Measurements from ENCODE around the gene LCLAT1.

DNA sequence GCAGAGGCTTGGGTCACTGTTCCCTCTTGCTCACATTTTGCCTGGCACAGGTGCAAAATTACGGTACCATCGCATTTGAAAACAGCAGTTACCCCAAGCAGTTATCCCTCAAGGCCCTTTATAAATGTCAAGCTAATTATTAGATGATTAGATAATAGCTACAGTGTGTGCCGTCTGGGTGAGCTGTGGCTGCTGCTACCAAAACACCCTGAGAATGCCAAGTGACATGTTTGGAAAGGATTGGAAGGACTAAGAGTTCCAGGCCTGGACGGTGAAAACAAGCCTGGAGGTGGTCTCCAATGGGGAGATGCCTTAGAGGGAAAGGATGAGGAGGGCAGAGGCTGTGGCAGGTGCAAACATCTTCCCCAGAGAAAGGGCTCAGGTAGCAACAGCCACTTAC lies 239.6 kb downstream of the LCLAT1 start:
- no peak for TF ChIP-seq POLR2AphosphoS5 (IDR thresholded peaks at IDR 0.05; ENCODE audit: low read depth, low read length)
- TF ChIP-seq, protein P1, sequence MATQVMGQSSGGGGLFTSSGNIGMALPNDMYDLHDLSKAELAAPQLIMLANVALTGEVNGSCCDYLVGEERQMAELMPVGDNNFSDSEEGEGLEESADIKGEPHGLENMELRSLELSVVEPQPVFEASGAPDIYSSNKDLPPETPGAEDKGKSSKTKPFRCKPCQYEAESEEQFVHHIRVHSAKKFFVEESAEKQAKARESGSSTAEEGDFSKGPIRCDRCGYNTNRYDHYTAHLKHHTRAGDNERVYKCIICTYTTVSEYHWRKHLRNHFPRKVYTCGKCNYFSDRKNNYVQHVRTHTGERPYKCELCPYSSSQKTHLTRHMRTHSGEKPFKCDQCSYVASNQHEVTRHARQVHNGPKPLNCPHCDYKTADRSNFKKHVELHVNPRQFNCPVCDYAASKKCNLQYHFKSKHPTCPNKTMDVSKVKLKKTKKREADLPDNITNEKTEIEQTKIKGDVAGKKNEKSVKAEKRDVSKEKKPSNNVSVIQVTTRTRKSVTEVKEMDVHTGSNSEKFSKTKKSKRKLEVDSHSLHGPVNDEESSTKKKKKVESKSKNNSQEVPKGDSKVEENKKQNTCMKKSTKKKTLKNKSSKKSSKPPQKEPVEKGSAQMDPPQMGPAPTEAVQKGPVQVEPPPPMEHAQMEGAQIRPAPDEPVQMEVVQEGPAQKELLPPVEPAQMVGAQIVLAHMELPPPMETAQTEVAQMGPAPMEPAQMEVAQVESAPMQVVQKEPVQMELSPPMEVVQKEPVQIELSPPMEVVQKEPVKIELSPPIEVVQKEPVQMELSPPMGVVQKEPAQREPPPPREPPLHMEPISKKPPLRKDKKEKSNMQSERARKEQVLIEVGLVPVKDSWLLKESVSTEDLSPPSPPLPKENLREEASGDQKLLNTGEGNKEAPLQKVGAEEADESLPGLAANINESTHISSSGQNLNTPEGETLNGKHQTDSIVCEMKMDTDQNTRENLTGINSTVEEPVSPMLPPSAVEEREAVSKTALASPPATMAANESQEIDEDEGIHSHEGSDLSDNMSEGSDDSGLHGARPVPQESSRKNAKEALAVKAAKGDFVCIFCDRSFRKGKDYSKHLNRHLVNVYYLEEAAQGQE (IDR thresholded peaks at IDR 0.05; ENCODE audit: insufficient read depth in 1 of 2, low read depth in 2 of 2, low read length in 2 of 2): no peak
- no peak for TF ChIP-seq FOXP2 (optimal IDR thresholded peaks at IDR 0.05; ENCODE audit: borderline replicate concordance, extremely low read depth, extremely low read length, insufficient read depth)
